ENCODE data around the gene SEMA3E.
"Not testable (repeated sequence)": the region's sequence is repeated elsewhere in the genome, so short reads cannot be mapped to it uniquely, and the experiment has no call there.

DNA sequence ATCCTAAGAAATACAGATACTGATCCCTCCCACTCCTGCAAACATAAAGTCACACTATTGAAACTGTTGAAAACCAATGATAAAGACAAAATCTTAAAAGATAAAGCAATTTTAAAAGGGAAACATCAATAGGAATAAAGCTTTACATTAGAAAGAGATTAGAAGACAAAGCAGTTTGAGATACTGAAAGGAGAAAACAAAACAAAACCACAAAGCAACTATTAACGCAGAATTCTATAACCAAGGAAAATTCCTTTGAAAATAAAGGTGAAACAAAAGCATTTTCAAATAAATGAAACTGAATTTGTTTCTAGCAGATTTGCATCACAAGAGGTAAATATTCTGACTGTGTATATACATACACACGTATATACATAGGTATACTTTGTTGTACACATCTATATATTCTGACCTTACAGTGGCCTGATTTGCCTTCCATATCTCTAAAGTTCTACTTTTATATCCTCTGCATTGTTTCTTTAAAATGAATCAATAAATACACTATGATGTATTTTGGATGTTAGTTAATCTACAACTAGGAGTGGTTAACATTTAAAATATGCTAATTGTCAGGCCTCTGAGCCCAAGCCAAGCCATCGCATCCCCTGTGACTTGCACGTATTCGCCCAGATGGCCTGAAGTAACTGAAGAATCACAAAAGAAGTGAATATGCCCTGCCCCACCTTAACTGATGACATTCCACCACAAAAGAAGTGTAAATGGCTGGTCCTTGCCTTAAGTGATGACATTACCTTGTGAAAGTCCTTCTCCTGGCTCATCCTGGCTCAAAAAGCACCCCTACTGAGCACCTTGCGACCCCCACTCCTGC, 189.6 kb downstream of the SEMA3E start:
- TF ChIP-seq, protein P1, sequence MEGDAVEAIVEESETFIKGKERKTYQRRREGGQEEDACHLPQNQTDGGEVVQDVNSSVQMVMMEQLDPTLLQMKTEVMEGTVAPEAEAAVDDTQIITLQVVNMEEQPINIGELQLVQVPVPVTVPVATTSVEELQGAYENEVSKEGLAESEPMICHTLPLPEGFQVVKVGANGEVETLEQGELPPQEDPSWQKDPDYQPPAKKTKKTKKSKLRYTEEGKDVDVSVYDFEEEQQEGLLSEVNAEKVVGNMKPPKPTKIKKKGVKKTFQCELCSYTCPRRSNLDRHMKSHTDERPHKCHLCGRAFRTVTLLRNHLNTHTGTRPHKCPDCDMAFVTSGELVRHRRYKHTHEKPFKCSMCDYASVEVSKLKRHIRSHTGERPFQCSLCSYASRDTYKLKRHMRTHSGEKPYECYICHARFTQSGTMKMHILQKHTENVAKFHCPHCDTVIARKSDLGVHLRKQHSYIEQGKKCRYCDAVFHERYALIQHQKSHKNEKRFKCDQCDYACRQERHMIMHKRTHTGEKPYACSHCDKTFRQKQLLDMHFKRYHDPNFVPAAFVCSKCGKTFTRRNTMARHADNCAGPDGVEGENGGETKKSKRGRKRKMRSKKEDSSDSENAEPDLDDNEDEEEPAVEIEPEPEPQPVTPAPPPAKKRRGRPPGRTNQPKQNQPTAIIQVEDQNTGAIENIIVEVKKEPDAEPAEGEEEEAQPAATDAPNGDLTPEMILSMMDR (IDR thresholded peaks at IDR 0.05; ENCODE audit: low read length), result not testable (repeated sequence)
- TF ChIP-seq EZH2 (IDR thresholded peaks at IDR 0.05; ENCODE audit: borderline replicate concordance, low read length), result not testable (repeated sequence)

Data from OCI-LY1 (cell line).